ENCODE data around the gene NR2E3.

The NR2E3 gene

GRCh38 chr15:71782422-71783165, 27.8 kb upstream of the NR2E3 start:
- no peak overlapping the region for H3K4me3 ChIP-seq (replicated peaks; ENCODE audit: low read depth, low read length)
- TF ChIP-seq CTCF (IDR thresholded peaks at IDR 0.05; ENCODE audit: low read length, missing control alignments), result no peak
- DNase-seq (ENCODE audit: low read depth), result no peak

GRCh38 chr15:71784719-71785118, 25.6 kb upstream of the NR2E3 start:
- TF ChIP-seq CTCF (IDR thresholded peaks at IDR 0.05; ENCODE audit: low read length, missing control alignments), result peak; percentile 30
- H3K4me3 ChIP-seq (replicated peaks; ENCODE audit: low read depth, low read length), result no peak overlapping the region
- DNase-seq (ENCODE audit: low read depth), result no peak

DNA sequence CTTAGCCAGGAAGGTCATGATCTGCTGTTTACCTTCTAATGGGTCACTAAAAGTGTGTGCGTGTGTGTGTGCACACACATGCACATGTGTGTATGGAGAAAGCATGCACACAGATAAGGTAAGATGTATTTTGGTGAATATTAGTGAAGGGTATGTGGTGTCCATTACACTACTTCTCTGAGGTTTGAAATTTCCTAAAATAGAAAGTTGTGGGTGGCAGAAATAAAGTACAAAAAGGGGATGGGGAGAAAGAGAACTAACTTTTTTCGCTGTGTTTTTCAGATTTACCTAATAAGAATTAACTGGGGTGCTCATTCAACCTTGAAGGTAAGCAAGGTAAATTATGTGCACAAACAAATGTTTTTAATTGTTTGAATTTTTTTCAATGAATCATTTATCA, 24.4 kb upstream of the NR2E3 start:
- no peak overlapping the region for H3K4me3 ChIP-seq (replicated peaks; ENCODE audit: low read depth, low read length)
- DNase-seq (ENCODE audit: low read depth), result no peak
- no peak for TF ChIP-seq CTCF (IDR thresholded peaks at IDR 0.05; ENCODE audit: low read length, missing control alignments)

DNA sequence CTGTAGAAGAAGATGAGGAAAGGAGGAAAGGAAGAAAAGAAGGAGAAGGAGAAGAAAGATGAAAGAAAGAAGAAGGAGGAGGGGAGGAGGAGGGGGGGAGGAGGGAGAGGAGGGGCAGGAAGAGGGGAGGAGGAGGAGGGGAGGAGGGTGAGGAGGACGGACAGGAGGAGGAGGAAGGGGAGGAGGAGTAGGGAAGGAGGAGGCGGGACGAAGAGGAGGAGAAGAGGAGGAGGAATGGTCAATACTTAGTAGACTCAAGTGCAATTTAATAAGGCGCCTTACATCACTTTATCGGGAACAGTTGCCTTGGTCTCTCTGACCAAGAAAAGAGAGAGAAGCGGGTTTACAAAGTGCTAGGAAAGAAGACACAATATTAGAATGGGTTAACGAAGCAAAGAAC, 23.7 kb upstream of the NR2E3 start:
- H3K4me3 ChIP-seq (replicated peaks; ENCODE audit: low read depth, low read length), result no peak overlapping the region
- no peak for TF ChIP-seq CTCF (IDR thresholded peaks at IDR 0.05; ENCODE audit: low read length, missing control alignments)
- no peak for DNase-seq (ENCODE audit: low read depth)

DNA sequence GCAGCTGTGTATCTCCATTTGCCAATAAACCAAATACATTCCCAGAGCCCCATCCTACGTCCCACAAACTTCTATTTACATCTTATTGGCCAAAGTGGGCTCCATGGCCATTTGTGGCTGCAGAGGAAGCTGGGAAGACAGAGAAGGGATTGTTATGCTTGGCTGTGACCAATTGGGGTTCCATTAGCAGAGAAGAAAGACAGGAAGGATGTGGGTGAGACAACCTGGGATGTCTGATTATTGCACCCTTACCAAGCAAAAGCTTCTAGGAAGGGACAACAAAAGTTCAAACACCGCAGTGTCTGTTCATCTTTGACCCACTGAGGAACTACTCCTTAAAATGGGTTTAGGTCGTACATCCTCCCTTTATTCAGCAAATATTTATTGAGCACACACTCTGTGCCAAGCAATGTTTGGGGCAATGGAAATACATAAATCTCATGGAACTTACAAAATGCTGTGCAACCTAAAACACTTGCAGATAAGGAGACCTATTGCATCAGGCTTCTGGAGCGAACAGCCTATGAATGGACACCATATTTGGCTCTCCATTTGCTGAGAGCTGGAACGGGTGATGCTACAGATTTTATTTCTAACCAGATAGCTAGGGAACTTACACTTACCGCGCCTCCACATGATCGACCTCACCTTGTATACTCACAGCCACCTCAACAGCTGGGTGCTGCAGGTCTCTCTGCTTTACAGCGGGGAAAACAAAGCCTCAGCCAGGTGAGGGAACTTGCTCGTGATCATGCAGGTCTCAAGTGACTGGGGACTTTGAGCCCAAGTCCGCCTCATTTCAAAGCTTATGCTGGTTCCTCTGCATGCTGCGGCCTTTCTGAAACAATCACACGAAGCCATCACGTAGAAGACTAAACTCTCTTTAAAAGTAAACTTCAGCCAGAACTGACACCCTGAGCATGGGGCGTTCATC, 21.4 kb upstream of the NR2E3 start:
- no peak for TF ChIP-seq CTCF (IDR thresholded peaks at IDR 0.05; ENCODE audit: low read length, missing control alignments)
- H3K4me3 ChIP-seq (replicated peaks; ENCODE audit: low read depth, low read length), result no peak overlapping the region
- DNase-seq (ENCODE audit: low read depth), result no peak

DNA sequence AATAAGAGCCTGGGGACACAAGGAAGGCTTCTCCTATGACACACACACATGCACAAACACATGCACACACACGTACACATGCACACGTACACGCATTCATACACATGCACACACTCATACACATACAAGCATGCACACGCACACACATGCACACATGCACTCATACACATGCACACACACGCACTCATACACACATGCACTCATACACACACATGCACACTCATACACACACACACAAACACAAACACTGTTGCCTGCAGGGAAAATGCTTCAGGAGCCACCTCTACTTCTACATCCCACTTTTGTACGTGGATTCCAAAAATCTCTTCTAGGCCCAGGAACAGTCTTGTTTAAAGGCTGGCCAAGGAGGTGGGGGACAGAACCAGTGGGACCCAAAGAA, 20.7 kb upstream of the NR2E3 start:
- TF ChIP-seq CTCF (IDR thresholded peaks at IDR 0.05; ENCODE audit: low read length, missing control alignments), result no peak
- no peak for DNase-seq (ENCODE audit: low read depth)
- no peak overlapping the region for H3K4me3 ChIP-seq (replicated peaks; ENCODE audit: low read depth, low read length)

Data from fibroblast of pulmonary artery (primary cell).